Vagina (tissue), 2 donors: Measurements from ENCODE around the gene PTPN21.

Source experiments
- CTCF ChIP-seq, 3 experiments: fragments of 450-650 bp in 2 of 3; fragments of 200-600 bp in 1 of 3; sonication (generic) in 1 of 3; IDR thresholded peaks; one replicate each; pipeline ENCODE4 v1.5.1; 2017 to 2019; ENCODE audit warnings: antibody characterized with exemption in 3 of 3, mild to moderate bottlenecking in 2 of 3, moderate library complexity in 2 of 3
- POLR2A ChIP-seq, 2 donors: fragments of 450-650 bp; IDR thresholded peaks; one replicate each; pipeline ENCODE4 v1.6.1; 2017; ENCODE audit warnings: antibody characterized with exemption in 2 of 2, mild to moderate bottlenecking in 2 of 2, moderate library complexity in 2 of 2

- TF ChIP-seq CTCF (IDR thresholded peaks at IDR 0.05) = no peak
- no peak for TF ChIP-seq POLR2A (IDR thresholded peaks at IDR 0.05)
Observed at GRCh38 chr14:88553886-88554456, 836 bp downstream of the PTPN21 start.
